HepG2 (cell line): ENCODE measurements around the gene OASL. TPM values are rescaled to one million over a fixed set of nuclear protein-coding genes. Genes with fewer than 3 reads are reported as not detected.

Source experiments
- ERF ChIP-seq: IDR thresholded peaks from 2 replicates; pipeline ENCODE4 v1.6.1; 2018; ENCODE audit warnings: missing biosample characterization, missing genetic modification reagents
- IRF1 ChIP-seq: sonication (generic); formaldehyde crosslinking; IDR thresholded peaks from 2 replicates; pipeline ENCODE4 v1.4.0; 2020; ENCODE audit warnings: low read depth, mild to moderate bottlenecking, missing genetic modification reagents
- KDM5B ChIP-seq: sonication (generic); formaldehyde crosslinking; IDR thresholded peaks from 2 replicates; pipeline ENCODE4 v1.4.0; 2020; ENCODE audit warnings: missing genetic modification reagents, mild to moderate bottlenecking, borderline replicate concordance
- RBM22 ChIP-seq: fragments of 200-400 bp; formaldehyde crosslinking; optimal IDR thresholded peaks from 2 replicates; pipeline ENCODE3; 2017; ENCODE audit warnings: mild to moderate bottlenecking, low read length, moderate library complexity
- THAP11 ChIP-seq: IDR thresholded peaks from 2 replicates; pipeline ENCODE4 v1.6.1; 2016; ENCODE audit warnings: missing biosample characterization, missing genetic modification reagents
- U2AF1 ChIP-seq: fragments of 200-400 bp; formaldehyde crosslinking; optimal IDR thresholded peaks from 2 replicates; pipeline ENCODE3; 2017; ENCODE audit warnings: mild to moderate bottlenecking, low read depth, low read length
- YY1 ChIP-seq: IDR thresholded peaks from 2 replicates; pipeline ENCODE4 v1.6.1; 2011; ENCODE audit warnings: low read length, low read depth, moderate library complexity, mild to moderate bottlenecking; ENCODE audit not compliant: insufficient read depth, insufficient replicate concordance
- ZIK1 ChIP-seq: sonication (generic); formaldehyde crosslinking; IDR thresholded peaks from 2 replicates; pipeline ENCODE4 v1.5.0; 2020; ENCODE audit warnings: mild to moderate bottlenecking, low read depth, missing genetic modification reagents, borderline replicate concordance
- ZNF121 ChIP-seq: sonication (generic); formaldehyde crosslinking; IDR thresholded peaks from 2 replicates; pipeline ENCODE4 v1.5.0; 2020; ENCODE audit warnings: mild to moderate bottlenecking, missing genetic modification reagents
- ZNF556 ChIP-seq: sonication (generic); formaldehyde crosslinking; IDR thresholded peaks from 2 replicates; pipeline ENCODE4 v1.4.0; 2020; ENCODE audit warnings: mild to moderate bottlenecking, missing genetic modification reagents, borderline replicate concordance
- polyA plus RNA-seq, 8 experiments: library from polyadenylated mRNA; depleted of rRNA in 3 of 8; stranded (reverse) in 7 of 8; unstranded in 1 of 8; fragments of >200 nt; fragmentation: Illumina TruSeq in 4 of 8; extraction: Trizol in 4 of 8; gene quantifications; 2 replicates each; pipeline versions ENCODE4 v1.2.1 to v1.2.3, GENCODE V29; 2011 to 2016; ENCODE audit warnings: low read depth in 4 of 8, missing spikeins in 1 of 8, mixed read lengths in 1 of 8; ENCODE audit not compliant: insufficient read depth in 1 of 8
- total RNA-seq, 5 experiments: library from RNA; depleted of rRNA; stranded (reverse); fragments of >200 nt; fragmentation: Illumina TruSeq; extraction: Trizol; gene quantifications; 2 replicates each; pipeline ENCODE4 v1.2.3, GENCODE V29; 2016; ENCODE audit warnings: low read depth in 1 of 5
- TF ChIP-seq, protein P1 (sequence below): sonication (generic); formaldehyde crosslinking; conservative IDR thresholded peaks from 2 replicates; pipeline ENCODE4 v1.8.0; 2022; ENCODE audit warnings: missing genetic modification reagents
- TF ChIP-seq, protein P2 (sequence below): sonication (generic); formaldehyde crosslinking; IDR thresholded peaks from 2 replicates; pipeline ENCODE4 v1.5.1; 2020; ENCODE audit warnings: missing genetic modification reagents, mild to moderate bottlenecking, borderline replicate concordance
- TF ChIP-seq, protein P3 (sequence below): sonication (generic); formaldehyde crosslinking; IDR thresholded peaks from 2 replicates; pipeline ENCODE4 v1.4.0; 2020; ENCODE audit warnings: low read depth, missing genetic modification reagents
- TF ChIP-seq, protein P4 (sequence below): sonication (generic); formaldehyde crosslinking; IDR thresholded peaks from 2 replicates; pipeline ENCODE4 v1.4.0; 2020; ENCODE audit warnings: mild to moderate bottlenecking, missing genetic modification reagents

OASL gene
- total and polyA plus RNA-seq, 2 of the 13 experiments (the other 11 are each of a cell fraction or from before 2014, with no cell fraction given) = 0.11 to 0.22 TPM

- TF ChIP-seq, protein P1, sequence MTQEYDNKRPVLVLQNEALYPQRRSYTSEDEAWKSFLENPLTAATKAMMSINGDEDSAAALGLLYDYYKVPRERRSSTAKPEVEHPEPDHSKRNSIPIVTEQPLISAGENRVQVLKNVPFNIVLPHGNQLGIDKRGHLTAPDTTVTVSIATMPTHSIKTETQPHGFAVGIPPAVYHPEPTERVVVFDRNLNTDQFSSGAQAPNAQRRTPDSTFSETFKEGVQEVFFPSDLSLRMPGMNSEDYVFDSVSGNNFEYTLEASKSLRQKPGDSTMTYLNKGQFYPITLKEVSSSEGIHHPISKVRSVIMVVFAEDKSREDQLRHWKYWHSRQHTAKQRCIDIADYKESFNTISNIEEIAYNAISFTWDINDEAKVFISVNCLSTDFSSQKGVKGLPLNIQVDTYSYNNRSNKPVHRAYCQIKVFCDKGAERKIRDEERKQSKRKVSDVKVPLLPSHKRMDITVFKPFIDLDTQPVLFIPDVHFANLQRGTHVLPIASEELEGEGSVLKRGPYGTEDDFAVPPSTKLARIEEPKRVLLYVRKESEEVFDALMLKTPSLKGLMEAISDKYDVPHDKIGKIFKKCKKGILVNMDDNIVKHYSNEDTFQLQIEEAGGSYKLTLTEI = no peak
- TF ChIP-seq U2AF1 (no peak), ZIK1 (CRISPR knock-in tag) (no peak), THAP11 (CRISPR knock-in tag) (peak; percentile 68; the same call in 1 of the 2 replicates), IRF1 (CRISPR knock-in tag) (no peak), RBM22 (peak; percentile 78), KDM5B (CRISPR knock-in tag) (peak; percentile 62; the same call in 1 of the 2 replicates), ZNF121 (no peak), YY1 (no peak), ERF (CRISPR knock-in tag) (peak; percentile 30; the same call in 1 of the 2 replicates), ZNF556 (CRISPR knock-in tag) (no peak; the same call in 1 of the 2 replicates)
- TF ChIP-seq, protein P2, sequence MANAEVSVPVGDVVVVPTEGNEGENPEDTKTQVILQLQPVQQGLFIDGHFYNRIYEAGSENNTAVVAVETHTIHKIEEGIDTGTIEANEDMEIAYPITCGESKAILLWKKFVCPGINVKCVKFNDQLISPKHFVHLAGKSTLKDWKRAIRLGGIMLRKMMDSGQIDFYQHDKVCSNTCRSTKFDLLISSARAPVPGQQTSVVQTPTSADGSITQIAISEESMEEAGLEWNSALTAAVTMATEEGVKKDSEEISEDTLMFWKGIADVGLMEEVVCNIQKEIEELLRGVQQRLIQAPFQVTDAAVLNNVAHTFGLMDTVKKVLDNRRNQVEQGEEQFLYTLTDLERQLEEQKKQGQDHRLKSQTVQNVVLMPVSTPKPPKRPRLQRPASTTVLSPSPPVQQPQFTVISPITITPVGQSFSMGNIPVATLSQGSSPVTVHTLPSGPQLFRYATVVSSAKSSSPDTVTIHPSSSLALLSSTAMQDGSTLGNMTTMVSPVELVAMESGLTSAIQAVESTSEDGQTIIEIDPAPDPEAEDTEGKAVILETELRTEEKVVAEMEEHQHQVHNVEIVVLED (CRISPR knock-in tag) = no peak
- TF ChIP-seq, protein P3, sequence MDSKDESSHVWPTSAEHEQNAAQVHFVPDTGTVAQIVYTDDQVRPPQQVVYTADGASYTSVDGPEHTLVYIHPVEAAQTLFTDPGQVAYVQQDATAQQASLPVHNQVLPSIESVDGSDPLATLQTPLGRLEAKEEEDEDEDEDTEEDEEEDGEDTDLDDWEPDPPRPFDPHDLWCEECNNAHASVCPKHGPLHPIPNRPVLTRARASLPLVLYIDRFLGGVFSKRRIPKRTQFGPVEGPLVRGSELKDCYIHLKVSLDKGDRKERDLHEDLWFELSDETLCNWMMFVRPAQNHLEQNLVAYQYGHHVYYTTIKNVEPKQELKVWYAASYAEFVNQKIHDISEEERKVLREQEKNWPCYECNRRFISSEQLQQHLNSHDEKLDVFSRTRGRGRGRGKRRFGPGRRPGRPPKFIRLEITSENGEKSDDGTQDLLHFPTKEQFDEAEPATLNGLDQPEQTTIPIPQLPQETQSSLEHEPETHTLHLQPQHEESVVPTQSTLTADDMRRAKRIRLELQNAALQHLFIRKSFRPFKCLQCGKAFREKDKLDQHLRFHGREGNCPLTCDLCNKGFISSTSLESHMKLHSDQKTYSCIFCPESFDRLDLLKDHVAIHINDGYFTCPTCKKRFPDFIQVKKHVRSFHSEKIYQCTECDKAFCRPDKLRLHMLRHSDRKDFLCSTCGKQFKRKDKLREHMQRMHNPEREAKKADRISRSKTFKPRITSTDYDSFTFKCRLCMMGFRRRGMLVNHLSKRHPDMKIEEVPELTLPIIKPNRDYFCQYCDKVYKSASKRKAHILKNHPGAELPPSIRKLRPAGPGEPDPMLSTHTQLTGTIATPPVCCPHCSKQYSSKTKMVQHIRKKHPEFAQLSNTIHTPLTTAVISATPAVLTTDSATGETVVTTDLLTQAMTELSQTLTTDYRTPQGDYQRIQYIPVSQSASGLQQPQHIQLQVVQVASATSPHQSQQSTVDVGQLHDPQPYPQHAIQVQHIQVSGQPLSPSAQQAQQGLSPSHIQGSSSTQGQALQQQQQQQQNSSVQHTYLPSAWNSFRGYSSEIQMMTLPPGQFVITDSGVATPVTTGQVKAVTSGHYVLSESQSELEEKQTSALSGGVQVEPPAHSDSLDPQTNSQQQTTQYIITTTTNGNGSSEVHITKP (CRISPR knock-in tag) = peak; percentile 37; the same call in 1 of the 2 replicates
- TF ChIP-seq, protein P4, sequence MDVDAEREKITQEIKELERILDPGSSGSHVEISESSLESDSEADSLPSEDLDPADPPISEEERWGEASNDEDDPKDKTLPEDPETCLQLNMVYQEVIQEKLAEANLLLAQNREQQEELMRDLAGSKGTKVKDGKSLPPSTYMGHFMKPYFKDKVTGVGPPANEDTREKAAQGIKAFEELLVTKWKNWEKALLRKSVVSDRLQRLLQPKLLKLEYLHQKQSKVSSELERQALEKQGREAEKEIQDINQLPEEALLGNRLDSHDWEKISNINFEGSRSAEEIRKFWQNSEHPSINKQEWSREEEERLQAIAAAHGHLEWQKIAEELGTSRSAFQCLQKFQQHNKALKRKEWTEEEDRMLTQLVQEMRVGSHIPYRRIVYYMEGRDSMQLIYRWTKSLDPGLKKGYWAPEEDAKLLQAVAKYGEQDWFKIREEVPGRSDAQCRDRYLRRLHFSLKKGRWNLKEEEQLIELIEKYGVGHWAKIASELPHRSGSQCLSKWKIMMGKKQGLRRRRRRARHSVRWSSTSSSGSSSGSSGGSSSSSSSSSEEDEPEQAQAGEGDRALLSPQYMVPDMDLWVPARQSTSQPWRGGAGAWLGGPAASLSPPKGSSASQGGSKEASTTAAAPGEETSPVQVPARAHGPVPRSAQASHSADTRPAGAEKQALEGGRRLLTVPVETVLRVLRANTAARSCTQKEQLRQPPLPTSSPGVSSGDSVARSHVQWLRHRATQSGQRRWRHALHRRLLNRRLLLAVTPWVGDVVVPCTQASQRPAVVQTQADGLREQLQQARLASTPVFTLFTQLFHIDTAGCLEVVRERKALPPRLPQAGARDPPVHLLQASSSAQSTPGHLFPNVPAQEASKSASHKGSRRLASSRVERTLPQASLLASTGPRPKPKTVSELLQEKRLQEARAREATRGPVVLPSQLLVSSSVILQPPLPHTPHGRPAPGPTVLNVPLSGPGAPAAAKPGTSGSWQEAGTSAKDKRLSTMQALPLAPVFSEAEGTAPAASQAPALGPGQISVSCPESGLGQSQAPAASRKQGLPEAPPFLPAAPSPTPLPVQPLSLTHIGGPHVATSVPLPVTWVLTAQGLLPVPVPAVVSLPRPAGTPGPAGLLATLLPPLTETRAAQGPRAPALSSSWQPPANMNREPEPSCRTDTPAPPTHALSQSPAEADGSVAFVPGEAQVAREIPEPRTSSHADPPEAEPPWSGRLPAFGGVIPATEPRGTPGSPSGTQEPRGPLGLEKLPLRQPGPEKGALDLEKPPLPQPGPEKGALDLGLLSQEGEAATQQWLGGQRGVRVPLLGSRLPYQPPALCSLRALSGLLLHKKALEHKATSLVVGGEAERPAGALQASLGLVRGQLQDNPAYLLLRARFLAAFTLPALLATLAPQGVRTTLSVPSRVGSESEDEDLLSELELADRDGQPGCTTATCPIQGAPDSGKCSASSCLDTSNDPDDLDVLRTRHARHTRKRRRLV (CRISPR knock-in tag) = no peak
These were observed 59.0 kb downstream of the OASL start (continued) for GRCh38 chr12:120979862-120980696.
